ENCODE results near the gene NBEA.

The NBEA gene

GRCh38 chr13:35695448-35695770 lies 753.3 kb downstream of the NBEA start:
- H3K4me3 ChIP-seq (replicated peaks in 1 of 2; ENCODE audit: low read depth in 2 of 2, low read length in 2 of 2), result no peak overlapping the region
- DNase-seq (ENCODE audit: low read depth in 2 of 2), result no peak
- TF ChIP-seq CTCF (IDR thresholded peaks at IDR 0.05; ENCODE audit: low read depth, low read length), result no peak

- no peak for TF ChIP-seq CTCF (IDR thresholded peaks at IDR 0.05; ENCODE audit: low read depth, low read length)
- H3K4me3 ChIP-seq (replicated peaks in 1 of 2; ENCODE audit: low read depth in 2 of 2, low read length in 2 of 2), result no peak overlapping the region
- no peak for DNase-seq (ENCODE audit: low read depth in 2 of 2)
These were observed 755.2 kb downstream of the NBEA start for GRCh38 chr13:35697186-35697730.

- no peak for TF ChIP-seq CTCF (IDR thresholded peaks at IDR 0.05; ENCODE audit: low read depth, low read length)
- H3K4me3 ChIP-seq (replicated peaks in 1 of 2; ENCODE audit: low read depth in 2 of 2, low read length in 2 of 2), result no peak overlapping the region
- DNase-seq (ENCODE audit: low read depth in 2 of 2), result peak; percentile 25 to 67
These were observed 757.0 kb downstream of the NBEA start for GRCh38 chr13:35698911-35699576.

- peak; percentile 24 to 37 for DNase-seq (ENCODE audit: low read depth in 2 of 2)
- no peak for TF ChIP-seq CTCF (IDR thresholded peaks at IDR 0.05; ENCODE audit: low read depth, low read length)
- H3K4me3 ChIP-seq (replicated peaks in 1 of 2; ENCODE audit: low read depth in 2 of 2, low read length in 2 of 2), result no peak overlapping the region
These were observed 757.9 kb downstream of the NBEA start for GRCh38 chr13:35699825-35700510.

- no peak for TF ChIP-seq CTCF (IDR thresholded peaks at IDR 0.05; ENCODE audit: low read depth, low read length)
- peak in 1 of 2 donors; percentile 44 for DNase-seq (ENCODE audit: low read depth in 2 of 2)
- no peak overlapping the region for H3K4me3 ChIP-seq (replicated peaks in 1 of 2; ENCODE audit: low read depth in 2 of 2, low read length in 2 of 2)
These were observed 758.6 kb downstream of the NBEA start for GRCh38 chr13:35700671-35701070.

GRCh38 chr13:35702316-35702715 lies 760.2 kb downstream of the NBEA start:
- H3K4me3 ChIP-seq (replicated peaks in 1 of 2; ENCODE audit: low read depth in 2 of 2, low read length in 2 of 2), result no peak overlapping the region
- TF ChIP-seq CTCF (IDR thresholded peaks at IDR 0.05; ENCODE audit: low read depth, low read length), result no peak

More at GRCh38 chr13:35702316-35702715, 760.2 kb downstream of the NBEA start:
- DNase-seq (ENCODE audit: low read depth in 2 of 2), result no peak

Data from cardiac fibroblast (primary cell).